ENCODE measurements around the gene TEX261. TPM values are rescaled to one million over a fixed set of nuclear protein-coding genes. Genes with fewer than 3 reads are reported as not detected.

Gene TEX261
- total and polyA plus RNA-seq, 2 of the 8 experiments (the other 6 are each of a cell fraction or from before 2014, with no cell fraction given): 25.2 to 30.1 TPM

GRCh38 chr2:70936979-70937811 is 57.5 kb downstream of the TEX261 start (continued):
- TF ChIP-seq CHD7 (IDR thresholded peaks at IDR 0.05; ENCODE audit: insufficient replicate concordance, low read length): no peak
- no peak for TF ChIP-seq GTF2F1 (IDR thresholded peaks at IDR 0.05; ENCODE audit: borderline replicate concordance, low read depth, low read length)

Measured in H1 (cell line).